ENCODE results near the gene CACNA1F.

Gene CACNA1F

GRCh38 chrX:49172280-49172780, 60.8 kb downstream of the CACNA1F start:
- DNase-seq = peak; percentile 75

GRCh38 chrX:49171752-49172279, 61.3 kb downstream of the CACNA1F start, which contains the start of gene PLP2:
PLP2 (plus strand) TSS chrX:49171898; CDS start chrX:49172001, 103 bp downstream.
- DNase-seq = peak; percentile 57 to 69

- no peak for DNase-seq
Measured at GRCh38 chrX:49167740-49168108, 65.4 kb downstream of the CACNA1F start.

GRCh38 chrX:49166914-49167739, 66.0 kb downstream of the CACNA1F start:
- peak; percentile 64 to 75 for DNase-seq

GRCh38 chrX:49165901-49166881, 66.9 kb downstream of the CACNA1F start:
- peak; percentile 81 to 83 for DNase-seq

- no peak for DNase-seq
Measured at GRCh38 chrX:49164589-49165360, 68.4 kb downstream of the CACNA1F start.

- peak; percentile 86 to 89 for DNase-seq
Measured at GRCh38 chrX:49163555-49164419, 69.4 kb downstream of the CACNA1F start.

- DNase-seq = no peak
Measured at GRCh38 chrX:49162620-49163019, 70.5 kb downstream of the CACNA1F start, which contains the start of gene MAGIX. MAGIX (plus strand) TSS chrX:49162758; CDS start chrX:49162890, 132 bp downstream.

GRCh38 chrX:49161632-49162031, 71.5 kb downstream of the CACNA1F start:
- no peak for DNase-seq

- no peak for DNase-seq
Measured at GRCh38 chrX:49160908-49161307, 72.2 kb downstream of the CACNA1F start.

GRCh38 chrX:49157194-49157593, 75.9 kb downstream of the CACNA1F start:
- DNase-seq = no peak

- peak; percentile 88 to 90 for DNase-seq
Measured at GRCh38 chrX:49155900-49156837, 77.0 kb downstream of the CACNA1F start.

GRCh38 chrX:49155243-49155899, 77.8 kb downstream of the CACNA1F start:
- DNase-seq = peak; percentile 40 to 64
